ENCODE data around the gene DCDC2. TPM values are rescaled to one million over a fixed set of nuclear protein-coding genes. Genes with fewer than 3 reads are reported as not detected.

The DCDC2 gene
- polyA plus RNA-seq, 1 experiment: not detected

DNA sequence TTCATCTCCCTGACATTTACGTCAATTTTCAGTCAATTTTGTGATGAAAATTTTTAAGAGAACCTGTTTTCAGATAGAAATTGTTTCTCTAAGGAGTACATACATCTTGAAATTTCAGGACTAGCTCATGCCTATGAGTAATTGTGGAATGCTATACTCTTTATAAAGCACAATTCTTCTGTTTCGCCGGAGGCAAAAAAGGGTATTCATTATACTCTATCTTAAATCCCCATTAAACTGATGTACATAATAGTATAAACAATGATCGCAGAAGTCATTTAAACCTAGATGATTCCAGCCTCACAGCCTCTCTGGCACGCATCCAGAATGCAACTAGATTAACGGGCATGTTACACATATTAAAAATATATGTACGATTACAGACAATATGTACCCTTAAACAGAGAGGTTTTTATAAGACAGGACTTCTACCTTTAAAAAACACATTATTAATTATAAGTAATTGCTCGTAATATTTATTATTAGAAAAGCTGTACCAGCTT is 169.2 kb downstream of the DCDC2 start:
- no peak overlapping the region for H3K4me3 ChIP-seq (ENCODE audit: low read depth, low read length)
- ChIA-PET POLR2A (no interaction called here), CTCF (no interaction called here)
- H3K36me3 ChIP-seq (ENCODE audit: control insufficient read depth, insufficient read depth, low read length): no peaks in the 10 kb centered on the region
- DNase-seq (ENCODE audit: low read depth): no peak
- no peaks in the 10 kb centered on the region for H3K27me3 ChIP-seq (ENCODE audit: control insufficient read depth, insufficient read depth, low read length)
- TF ChIP-seq, protein P1, sequence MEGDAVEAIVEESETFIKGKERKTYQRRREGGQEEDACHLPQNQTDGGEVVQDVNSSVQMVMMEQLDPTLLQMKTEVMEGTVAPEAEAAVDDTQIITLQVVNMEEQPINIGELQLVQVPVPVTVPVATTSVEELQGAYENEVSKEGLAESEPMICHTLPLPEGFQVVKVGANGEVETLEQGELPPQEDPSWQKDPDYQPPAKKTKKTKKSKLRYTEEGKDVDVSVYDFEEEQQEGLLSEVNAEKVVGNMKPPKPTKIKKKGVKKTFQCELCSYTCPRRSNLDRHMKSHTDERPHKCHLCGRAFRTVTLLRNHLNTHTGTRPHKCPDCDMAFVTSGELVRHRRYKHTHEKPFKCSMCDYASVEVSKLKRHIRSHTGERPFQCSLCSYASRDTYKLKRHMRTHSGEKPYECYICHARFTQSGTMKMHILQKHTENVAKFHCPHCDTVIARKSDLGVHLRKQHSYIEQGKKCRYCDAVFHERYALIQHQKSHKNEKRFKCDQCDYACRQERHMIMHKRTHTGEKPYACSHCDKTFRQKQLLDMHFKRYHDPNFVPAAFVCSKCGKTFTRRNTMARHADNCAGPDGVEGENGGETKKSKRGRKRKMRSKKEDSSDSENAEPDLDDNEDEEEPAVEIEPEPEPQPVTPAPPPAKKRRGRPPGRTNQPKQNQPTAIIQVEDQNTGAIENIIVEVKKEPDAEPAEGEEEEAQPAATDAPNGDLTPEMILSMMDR (IDR thresholded peaks at IDR 0.05; ENCODE audit: insufficient read depth, low read depth, low read length): no peak

DNA sequence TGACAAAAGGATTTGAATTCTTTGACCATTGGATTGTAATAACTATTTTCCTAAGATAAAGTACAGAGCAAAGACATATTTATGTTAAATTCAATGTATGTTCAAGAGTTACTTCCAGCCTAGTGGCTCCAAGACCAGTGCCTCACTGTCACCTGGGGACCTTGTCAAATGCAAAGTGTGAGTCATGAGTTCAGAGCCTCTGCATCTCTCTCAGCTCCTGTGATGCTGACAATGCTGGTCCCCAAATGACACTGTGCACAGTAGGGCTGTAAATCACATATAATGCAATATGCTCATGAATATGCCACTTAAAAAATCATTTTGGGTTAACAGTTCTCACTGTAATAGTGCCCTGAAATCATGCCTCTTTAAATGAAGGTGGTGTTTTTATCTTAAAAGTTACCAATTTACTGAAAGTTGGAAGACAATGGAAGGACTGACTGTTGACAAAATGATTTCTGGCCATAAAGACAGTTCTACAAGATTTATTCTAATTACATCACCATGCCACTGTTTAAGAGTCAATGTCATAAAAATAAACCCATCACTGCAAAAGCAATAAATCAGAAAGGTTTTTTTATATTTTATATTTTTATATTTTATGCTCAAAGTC is 169.8 kb downstream of the DCDC2 start:
- ChIA-PET CTCF (no interaction called here), POLR2A (no interaction called here)
- no peaks in the 10 kb centered on the region for H3K36me3 ChIP-seq (ENCODE audit: control insufficient read depth, insufficient read depth, low read length)
- DNase-seq (ENCODE audit: low read depth): no peak
- no peaks in the 10 kb centered on the region for H3K27me3 ChIP-seq (ENCODE audit: control insufficient read depth, insufficient read depth, low read length)
- no peak overlapping the region for H3K4me3 ChIP-seq (ENCODE audit: low read depth, low read length)
- TF ChIP-seq, protein P1 (IDR thresholded peaks at IDR 0.05; ENCODE audit: insufficient read depth, low read depth, low read length): no peak

DNA sequence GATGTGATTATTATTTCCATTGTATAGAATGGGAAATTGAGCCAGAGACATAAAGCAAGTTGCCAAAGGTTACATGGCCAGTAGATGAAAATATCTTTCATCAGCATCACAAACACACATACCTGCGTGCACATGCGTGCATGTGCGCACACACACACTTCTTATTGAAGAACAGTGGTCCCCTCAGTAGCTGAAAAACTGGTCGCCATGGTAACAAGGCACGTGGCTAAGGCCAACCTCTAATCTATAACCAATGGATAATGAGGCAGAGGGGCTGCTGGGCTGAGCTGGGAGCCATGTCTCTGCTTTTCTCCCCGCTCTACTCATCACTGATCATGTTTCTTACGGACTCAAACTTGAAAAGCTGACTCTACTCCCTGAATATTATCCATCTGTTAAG is 171.5 kb downstream of the DCDC2 start:
- H3K4me3 ChIP-seq (ENCODE audit: low read depth, low read length): no peak overlapping the region
- TF ChIP-seq, protein P1 (IDR thresholded peaks at IDR 0.05; ENCODE audit: insufficient read depth, low read depth, low read length): no peak
- H3K36me3 ChIP-seq (ENCODE audit: control insufficient read depth, insufficient read depth, low read length): no peaks in the 10 kb centered on the region
- no peak for DNase-seq (ENCODE audit: low read depth)
- POLR2A ChIA-PET: no interaction called here
- CTCF ChIA-PET: no interaction called here
- no peaks in the 10 kb centered on the region for H3K27me3 ChIP-seq (ENCODE audit: control insufficient read depth, insufficient read depth, low read length)

DNA sequence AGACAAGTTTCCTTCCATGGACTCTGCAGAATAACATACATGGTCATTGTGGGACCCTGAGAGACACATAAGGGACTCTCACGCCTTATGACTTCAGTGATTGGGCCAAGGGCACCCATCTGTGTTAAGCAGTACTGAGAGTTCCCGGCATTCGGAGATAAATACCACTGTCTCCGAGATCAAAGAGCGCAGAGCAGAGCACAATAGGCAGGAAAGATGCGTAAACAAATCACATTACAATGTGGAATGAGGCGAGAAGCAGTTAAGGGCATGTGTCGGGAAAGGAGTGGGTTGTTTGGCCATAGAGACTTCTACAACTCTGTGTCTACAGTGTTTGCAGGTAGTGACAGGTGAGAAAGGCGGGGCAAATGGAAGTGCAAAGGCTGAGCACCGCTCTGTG is 174.3 kb downstream of the DCDC2 start:
- H3K4me3 ChIP-seq (ENCODE audit: low read depth, low read length): no peak overlapping the region
- TF ChIP-seq, protein P1 (IDR thresholded peaks at IDR 0.05; ENCODE audit: insufficient read depth, low read depth, low read length): no peak
- ChIA-PET CTCF (no interaction called here), POLR2A (no interaction called here)
- DNase-seq (ENCODE audit: low read depth): no peak
- no peaks in the 10 kb centered on the region for H3K36me3 ChIP-seq (ENCODE audit: control insufficient read depth, insufficient read depth, low read length)
- no peaks in the 10 kb centered on the region for H3K27me3 ChIP-seq (ENCODE audit: control insufficient read depth, insufficient read depth, low read length)

DNA sequence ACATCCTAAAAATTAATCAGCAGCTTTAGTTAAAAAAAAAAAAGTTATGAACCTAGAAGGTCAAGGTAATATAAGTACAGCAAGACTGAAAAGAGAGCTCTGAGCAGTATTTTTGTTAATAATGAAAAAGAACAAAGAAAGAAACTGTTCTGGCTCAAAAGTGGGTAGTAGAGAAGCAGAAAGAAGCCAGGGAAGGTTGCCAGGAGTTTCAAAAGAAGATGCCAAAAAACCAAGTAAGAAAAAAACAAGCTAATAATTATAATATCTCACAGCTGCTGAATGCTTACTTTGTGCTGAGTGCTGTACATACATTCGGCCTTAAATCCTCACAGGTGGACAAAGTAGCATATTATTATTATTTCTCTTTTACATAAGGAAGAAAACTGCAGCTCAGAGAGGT is 200.0 kb downstream of the DCDC2 start:
- TF ChIP-seq, protein P1 (IDR thresholded peaks at IDR 0.05; ENCODE audit: insufficient read depth, low read depth, low read length): no peak
- ChIA-PET CTCF (interaction anchor here (0.6 kb wide), 1 partner anchor 579 kb away, joined by 4 read pairs; no protein-coding TSS in a partner anchor), POLR2A (no interaction called here)
- Histone ChIP-seq H3K36me3 (ENCODE audit: control insufficient read depth, insufficient read depth, low read length) (no peaks in the 10 kb centered on the region), H3K4me3 (ENCODE audit: low read depth, low read length) (no peak overlapping the region), H3K27me3 (ENCODE audit: control insufficient read depth, insufficient read depth, low read length) (no peaks in the 10 kb centered on the region)
- DNase-seq (ENCODE audit: low read depth): no peak

Measured in BJ (cell line).